ENCODE results near the gene GAL3ST1.
A peak's percentile ranks its signal among the peaks of the same experiment; 100 is the strongest.
"Not testable (repeated sequence)": the region's sequence is repeated elsewhere in the genome, so short reads cannot be mapped to it uniquely, and the experiment has no call there.

The GAL3ST1 gene

GRCh38 chr22:30596199-30596598, 21.7 kb upstream of the GAL3ST1 start:
- no peak for DNase-seq (ENCODE audit: low spot score)

DNA sequence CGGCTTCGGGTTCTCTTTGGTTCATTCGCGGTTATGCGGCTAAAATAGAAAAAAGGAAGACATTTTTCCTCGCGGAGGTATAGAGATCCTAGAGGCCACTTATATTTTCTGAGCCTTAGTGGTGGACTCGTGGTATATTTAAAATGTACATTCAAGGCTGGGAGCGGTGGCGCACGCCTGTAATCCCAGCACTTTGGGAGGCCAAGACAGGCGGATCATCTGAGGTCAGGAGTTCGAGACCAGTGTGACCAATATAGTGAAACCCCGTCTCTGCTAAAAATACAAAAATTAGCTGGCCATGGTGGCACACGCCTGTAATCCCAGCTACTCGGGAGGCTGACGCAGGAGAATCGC, 17.9 kb upstream of the GAL3ST1 start:
- not testable (repeated sequence) for DNase-seq (ENCODE audit: low spot score)

DNA sequence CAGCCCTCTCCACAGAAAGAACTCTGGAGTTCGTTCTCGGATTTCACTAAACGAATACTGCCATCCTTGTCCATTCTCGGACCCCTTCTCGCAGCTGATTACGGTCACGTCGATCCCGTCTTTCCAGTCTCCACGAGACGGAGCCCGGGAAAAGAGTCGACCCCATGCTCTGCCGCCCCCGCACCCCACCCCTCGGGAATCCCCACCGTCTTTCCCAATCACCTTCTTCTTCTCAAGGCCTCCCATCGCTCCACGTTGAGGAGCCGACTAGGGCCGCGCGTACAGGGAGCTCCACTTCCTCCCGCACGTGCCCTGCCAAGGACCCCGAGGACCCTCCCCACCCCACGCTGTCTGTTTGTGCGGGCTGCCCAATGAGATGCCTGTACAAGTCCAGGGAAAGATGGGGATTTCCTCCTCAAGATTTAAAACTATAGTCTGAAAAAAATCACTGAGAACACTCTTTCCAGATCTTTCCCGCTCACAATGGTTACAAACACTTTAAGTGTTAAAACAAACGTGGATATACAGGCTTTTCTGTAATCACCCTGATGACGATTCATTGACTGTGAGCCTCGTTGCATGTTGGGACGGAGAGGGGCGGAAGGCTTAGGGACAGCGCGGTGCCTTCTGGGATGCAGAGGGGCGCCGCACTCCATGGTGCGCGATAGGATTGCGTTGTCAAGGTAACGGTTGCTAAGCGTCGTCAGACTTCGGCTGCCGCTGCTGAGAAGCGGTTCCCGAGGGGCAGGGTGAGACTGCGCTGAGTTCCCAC, 17.3 kb upstream of the GAL3ST1 start, which contains the start of gene PES1:
Gene PES1 (minus strand): TSS at position 323 of the 772 bp plus-strand sequence. CDS start 77 bp downstream, at position 246.
- peak; percentile 99 for DNase-seq (ENCODE audit: low spot score)

- DNase-seq (ENCODE audit: low spot score), result peak; percentile 66
These were observed 16.7 kb upstream of the GAL3ST1 start for GRCh38 chr22:30591191-30591587.

GRCh38 chr22:30586414-30586813, 11.9 kb upstream of the GAL3ST1 start:
- no peak for DNase-seq (ENCODE audit: low spot score)

DNA sequence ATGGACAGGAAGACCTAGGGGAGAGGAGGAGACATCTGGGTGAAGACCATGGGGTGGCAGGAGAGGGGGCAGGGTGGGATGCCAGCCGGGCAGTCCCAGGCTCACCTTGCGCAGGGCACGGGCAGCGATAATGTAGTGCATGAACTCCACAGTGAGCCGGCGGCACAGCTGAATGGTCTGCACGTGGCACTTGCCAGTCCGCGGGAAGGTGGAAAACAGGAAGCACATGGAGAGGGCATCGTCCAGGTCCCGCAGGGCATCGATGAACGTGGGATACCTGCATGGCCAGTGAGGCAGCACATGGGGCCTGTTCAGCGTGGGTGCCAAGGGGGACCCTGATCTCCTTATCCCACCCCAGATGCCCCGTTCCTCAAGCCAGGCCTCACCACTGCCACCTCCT, 10.0 kb upstream of the GAL3ST1 start:
- no peak for DNase-seq (ENCODE audit: low spot score)

- DNase-seq (ENCODE audit: low spot score), result no peak
These were observed 8.5 kb upstream of the GAL3ST1 start for GRCh38 chr22:30582788-30583545.

- DNase-seq (ENCODE audit: low spot score), result no peak
These were observed 7.6 kb upstream of the GAL3ST1 start for GRCh38 chr22:30582051-30582450.

DNA sequence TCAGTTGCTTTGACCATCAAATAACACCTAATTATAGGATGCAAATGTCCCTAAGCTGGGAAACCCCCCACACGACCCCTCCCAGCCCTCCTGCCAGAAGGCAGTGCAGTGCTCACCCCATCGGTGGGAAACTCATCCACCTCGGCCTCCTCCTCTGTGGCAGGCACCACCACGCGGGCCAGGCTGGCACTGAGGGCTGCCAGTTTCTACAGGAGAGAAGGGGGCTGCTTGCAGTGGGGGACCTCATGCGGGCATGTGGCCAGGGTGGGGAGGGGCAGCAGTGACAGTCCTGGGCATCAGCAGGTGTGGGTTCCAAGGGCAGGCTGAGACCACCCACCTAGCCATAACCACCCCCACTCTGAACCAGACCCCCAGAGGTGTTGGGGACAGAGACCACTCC, 6.4 kb upstream of the GAL3ST1 start:
- DNase-seq (ENCODE audit: low spot score), result no peak

GRCh38 chr22:30578481-30578880, 4.0 kb upstream of the GAL3ST1 start:
- DNase-seq (ENCODE audit: low spot score), result no peak

- DNase-seq (ENCODE audit: low spot score), result no peak
These were observed 1.4 kb upstream of the GAL3ST1 start for GRCh38 chr22:30575859-30576258.

GRCh38 chr22:30574997-30575671, 669 bp upstream of the GAL3ST1 start:
- no peak for DNase-seq (ENCODE audit: low spot score)

GRCh38 chr22:30573594-30574094, 821 bp downstream of the GAL3ST1 start:
- no peak for DNase-seq (ENCODE audit: low spot score)

GRCh38 chr22:30572840-30573593, 1.4 kb downstream of the GAL3ST1 start:
- no peak for DNase-seq (ENCODE audit: low spot score)

DNA sequence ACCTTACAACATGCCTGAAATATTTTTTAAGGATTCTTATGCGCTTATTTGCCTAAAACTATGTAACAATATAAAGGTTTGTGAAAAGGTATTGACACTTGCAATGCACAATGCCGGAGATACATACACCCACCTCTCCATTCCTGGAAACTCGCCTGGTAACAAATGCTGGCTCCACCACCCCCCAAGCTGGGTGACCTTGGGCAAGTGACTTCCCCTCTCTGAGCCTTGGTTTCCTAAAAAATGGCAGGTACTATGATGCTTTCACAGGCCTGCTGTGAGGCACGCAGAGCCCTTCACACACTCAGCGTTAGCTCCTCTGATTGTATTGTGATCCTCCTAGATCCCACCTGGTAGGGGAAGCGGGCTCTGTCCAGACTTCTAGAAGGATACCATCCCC, 2.3 kb downstream of the GAL3ST1 start:
- no peak for DNase-seq (ENCODE audit: low spot score)

GRCh38 chr22:30569674-30570202, 4.7 kb downstream of the GAL3ST1 start:
- DNase-seq (ENCODE audit: low spot score), result no peak

- DNase-seq (ENCODE audit: low spot score), result no peak
These were observed 6.2 kb downstream of the GAL3ST1 start for GRCh38 chr22:30568137-30568805.

DNA sequence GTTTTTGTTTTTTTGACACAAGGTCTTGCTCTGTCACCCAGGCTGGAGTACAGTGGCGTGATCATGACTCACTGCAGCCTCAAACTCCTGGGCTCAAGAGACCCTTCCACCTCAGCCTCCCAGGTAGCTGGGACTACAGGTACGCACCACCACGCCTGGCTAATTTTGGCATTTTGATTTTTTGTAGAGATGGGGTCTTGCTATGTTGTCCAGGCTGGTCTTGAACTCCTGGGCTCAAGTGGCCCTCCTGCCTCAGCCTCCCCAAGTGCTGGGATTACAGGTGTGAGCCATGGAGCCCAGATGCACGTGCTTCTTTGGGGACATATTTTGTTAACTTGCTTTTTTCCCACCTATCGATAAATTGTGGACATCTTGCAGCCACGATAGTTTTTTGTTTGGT, 7.2 kb downstream of the GAL3ST1 start:
- not testable (repeated sequence) for DNase-seq (ENCODE audit: low spot score)

DNA sequence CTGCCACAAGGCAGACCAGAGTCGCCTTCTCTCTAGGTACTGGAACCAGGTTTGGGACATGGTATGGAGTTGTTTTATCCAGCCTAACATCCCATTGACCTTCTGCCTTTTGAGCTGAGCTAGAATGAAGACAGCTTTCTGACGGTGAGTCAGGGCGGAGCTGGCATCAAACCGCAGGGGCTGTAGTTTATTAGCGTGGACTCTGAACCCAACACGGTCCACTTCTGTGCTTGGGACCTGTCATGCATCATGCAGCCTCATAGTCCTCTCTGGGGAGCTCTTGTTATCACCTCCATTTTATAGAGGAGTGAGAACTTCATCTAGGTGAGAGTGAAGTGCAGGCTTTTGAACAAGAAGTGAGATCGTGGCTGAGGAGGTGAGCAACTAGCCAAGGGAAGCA, 8.3 kb downstream of the GAL3ST1 start:
- DNase-seq (ENCODE audit: low spot score), result peak; percentile 47

DNA sequence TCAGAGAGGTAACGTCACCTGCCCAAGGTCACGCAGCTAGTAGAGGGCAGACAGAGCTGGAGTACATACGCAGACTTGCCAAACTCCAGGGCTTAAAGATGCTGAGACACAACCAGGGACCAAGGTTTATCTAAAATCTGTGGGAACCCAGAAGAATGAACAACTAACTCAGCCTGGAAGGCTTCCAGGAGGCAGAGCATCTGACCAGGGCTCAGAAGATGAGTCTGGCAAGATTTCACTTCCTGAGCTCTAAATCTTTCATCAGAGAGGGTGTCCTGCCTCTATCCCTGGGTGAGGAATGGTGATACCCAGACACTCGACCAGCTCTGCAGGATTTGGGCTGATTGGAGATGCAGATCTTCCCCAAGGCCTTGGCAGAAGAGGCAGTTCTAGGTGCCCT, 9.1 kb downstream of the GAL3ST1 start:
- DNase-seq (ENCODE audit: low spot score), result no peak

DNA sequence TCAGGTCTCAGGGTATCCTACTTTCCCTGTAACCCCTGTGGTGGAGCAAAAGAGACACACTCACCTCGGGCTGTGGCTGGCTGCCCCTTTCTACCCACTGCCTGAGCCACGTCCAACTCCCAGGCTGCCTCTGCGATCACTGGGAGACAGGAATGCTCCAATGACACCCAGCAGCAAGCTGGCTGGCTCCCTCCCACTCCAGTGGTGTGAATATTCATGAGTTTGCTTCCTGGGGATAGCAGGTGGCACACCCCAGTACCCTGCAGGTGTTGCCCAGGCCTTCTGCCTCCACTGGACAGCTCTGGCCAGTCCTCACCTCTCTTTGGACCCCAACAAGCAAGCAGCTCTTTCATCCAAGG, 9.7 kb downstream of the GAL3ST1 start:
- DNase-seq (ENCODE audit: low spot score), result no peak
